ENCODE data around the gene TMCC1.

DNA sequence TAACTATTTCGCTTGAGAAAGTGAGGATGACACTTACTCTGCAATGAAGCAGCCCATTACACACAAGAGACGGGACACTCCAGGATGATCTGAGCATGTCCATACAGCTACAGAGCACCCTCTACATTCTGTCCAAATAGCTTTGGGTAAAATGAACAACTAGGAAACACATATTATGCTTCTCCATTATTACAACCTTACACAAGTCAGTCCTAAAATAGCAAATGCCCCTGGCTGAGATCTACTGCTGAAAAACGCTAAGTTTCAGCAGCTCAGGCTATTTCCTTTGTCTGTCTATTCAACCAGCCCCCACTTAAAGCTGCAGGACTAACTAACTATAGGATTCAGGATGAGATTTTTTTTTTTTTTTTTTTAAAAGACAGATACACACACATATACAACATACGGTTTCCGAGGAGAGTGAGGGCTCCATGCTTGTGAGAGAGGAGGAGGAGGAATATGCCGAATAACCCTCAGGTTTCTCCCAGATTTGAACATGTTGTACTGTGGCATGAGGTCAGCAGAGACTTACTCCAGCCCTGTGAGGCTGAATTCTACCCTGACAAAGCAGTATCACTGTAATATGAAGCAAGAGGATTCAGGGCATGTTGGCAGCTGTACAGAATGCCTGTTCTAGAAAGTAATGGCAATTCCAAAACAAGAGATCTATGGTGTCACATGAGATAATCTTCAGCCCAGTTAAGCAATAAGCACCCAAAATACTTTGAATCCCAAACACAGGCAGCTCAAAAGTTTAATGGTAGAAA, 169.8 kb downstream of the TMCC1 start:
- TF ChIP-seq CTCF (conservative IDR thresholded peaks at IDR 0.05; ENCODE audit: low read length) (no peak), EZH2phosphoT487 (IDR thresholded peaks at IDR 0.05; ENCODE audit: borderline replicate concordance) (no peak)
